Neural cell (in vitro differentiated cells): Measurements from ENCODE around the gene RBM34. TPM values are rescaled to one million over a fixed set of nuclear protein-coding genes. Genes with fewer than 3 reads are reported as not detected.

Experiments
- H2AFZ ChIP-seq: fragments of 200-600, 300-800 bp; sonication (generic), shearing (Covaris generic); 2 replicates; pipeline ENCODE4 v1.6.0; 2014; ENCODE audit warnings: low read depth, mild to moderate bottlenecking, antibody characterized with exemption, low read length, moderate library complexity
- H3F3A ChIP-seq: fragments of 200-600 bp; shearing (Covaris generic); 2 replicates; pipeline ENCODE4 v1.6.1; 2016; ENCODE audit warnings: mild to moderate bottlenecking, moderate library complexity, mixed read lengths, antibody characterized with exemption, low read length; ENCODE audit not compliant: insufficient read depth, poor library complexity, severe bottlenecking
- H3K27ac ChIP-seq: fragments of 200-600, 300-800 bp; sonication (generic), shearing (Covaris generic); 2 replicates; pipeline ENCODE4 v1.5.1; 2014; ENCODE audit warnings: mild to moderate bottlenecking, low read length, moderate library complexity
- H3K27me3 ChIP-seq: fragments of 300-800, 200-600 bp; sonication (generic), shearing (Covaris generic); 2 replicates; pipeline ENCODE4 v1.6.0; 2014; ENCODE audit warnings: mild to moderate bottlenecking, low read depth, low read length, moderate library complexity; ENCODE audit not compliant: insufficient read depth
- H3K36me3 ChIP-seq: fragments of 300-800, 200-600 bp; sonication (generic), shearing (Covaris generic); 2 replicates; pipeline ENCODE4 v1.5.1; 2014; ENCODE audit warnings: mild to moderate bottlenecking, antibody characterized with exemption, low read length, moderate library complexity; ENCODE audit not compliant: insufficient read depth
- H3K4me2 ChIP-seq: fragments of 300-800, 200-600 bp; sonication (generic), shearing (Covaris generic); 2 replicates; pipeline ENCODE4 v1.6.0; 2014; ENCODE audit warnings: mild to moderate bottlenecking, low read length
- H3K4me3 ChIP-seq: fragments of 300-800, 200-600 bp; sonication (generic), shearing (Covaris generic); 2 replicates; pipeline ENCODE4 v1.5.1; 2014; ENCODE audit warnings: mild to moderate bottlenecking, low read length, moderate library complexity
- H3K79me2 ChIP-seq: fragments of 200-600 bp; shearing (Covaris generic); replicated peaks from 2 replicates; pipeline ENCODE4 v1.6.0; 2014; ENCODE audit warnings: mild to moderate bottlenecking, low read length, moderate library complexity; ENCODE audit not compliant: insufficient read depth
- H3K9ac ChIP-seq: fragments of 300-800, 200-600 bp; sonication (generic), shearing (Covaris generic); 2 replicates; pipeline ENCODE4 v1.6.1; 2016; ENCODE audit warnings: mild to moderate bottlenecking, low read length, mixed read lengths
- H3K9me2 ChIP-seq: fragments of 200-600 bp; shearing (Covaris generic); 2 replicates; pipeline ENCODE4 v1.6.1; 2016; ENCODE audit warnings: mild to moderate bottlenecking, low read length, mixed read lengths; ENCODE audit not compliant: insufficient read depth
- H3K9me3 ChIP-seq: fragments of 200-600, 300-800 bp; sonication (generic), shearing (Covaris generic); 2 replicates; pipeline ENCODE4 v1.6.1; 2016; ENCODE audit warnings: mild to moderate bottlenecking, mixed run types, low read length, moderate library complexity, mixed read lengths
- H4K20me1 ChIP-seq: fragments of 200-600 bp; shearing (Covaris generic); 2 replicates; pipeline ENCODE4 v1.6.1; 2016; ENCODE audit warnings: mild to moderate bottlenecking, mixed run types; ENCODE audit not compliant: insufficient read depth
- EP300 ChIP-seq: fragments of 450-650 bp; conservative IDR thresholded peaks from 2 replicates; pipeline ENCODE4 v1.6.1; 2014; ENCODE audit warnings: antibody characterized with exemption, mild to moderate bottlenecking, moderate library complexity; ENCODE audit not compliant: poor library complexity, severe bottlenecking
- EZH2 ChIP-seq: fragments of 200-600, 300-800 bp; shearing (Covaris generic), sonication (generic); IDR thresholded peaks from 2 replicates; pipeline ENCODE4 v1.6.1; 2014; ENCODE audit warnings: antibody characterized with exemption, low read length, borderline replicate concordance, mild to moderate bottlenecking; ENCODE audit not compliant: insufficient read depth, poor library complexity, severe bottlenecking
- MXI1 ChIP-seq: fragments of 450-650 bp; conservative IDR thresholded peaks from 2 replicates; pipeline ENCODE4 v1.6.1; 2014; ENCODE audit warnings: antibody characterized with exemption, mild to moderate bottlenecking; ENCODE audit not compliant: poor library complexity, severe bottlenecking
- POLR2AphosphoS5 ChIP-seq: IDR thresholded peaks from 2 replicates; pipeline ENCODE4 v1.6.1; 2012
- RAD21 ChIP-seq: fragments of 450-650 bp; conservative IDR thresholded peaks from 2 replicates; pipeline ENCODE4 v1.6.1; 2014; ENCODE audit warnings: antibody characterized with exemption, mild to moderate bottlenecking, moderate library complexity
- SMC3 ChIP-seq: fragments of 450-650 bp; conservative IDR thresholded peaks from 2 replicates; pipeline ENCODE4 v1.6.1; 2014; ENCODE audit warnings: antibody characterized with exemption, mild to moderate bottlenecking, moderate library complexity; ENCODE audit not compliant: poor library complexity
- TAF1 ChIP-seq: IDR thresholded peaks from 2 replicates; pipeline ENCODE4 v1.6.1; 2012; ENCODE audit warnings: low read depth
- polyA plus RNA-seq: library from polyadenylated mRNA; depleted of rRNA; stranded (reverse); fragments of >200 nt; gene quantifications from 2 replicates; pipeline ENCODE4 v1.2.3, GENCODE V29; 2014
- TF ChIP-seq, protein P1 (sequence below): fragments of 450-650 bp; IDR thresholded peaks from 2 replicates; pipeline ENCODE4 v1.5.1; 2014; ENCODE audit warnings: antibody characterized with exemption, mild to moderate bottlenecking, moderate library complexity; ENCODE audit not compliant: poor library complexity, severe bottlenecking
- TF ChIP-seq, protein P2 (sequence below): IDR thresholded peaks from 2 replicates; pipeline ENCODE4 v1.6.1; 2012; ENCODE audit warnings: borderline replicate concordance

Gene RBM34
- polyA plus RNA-seq, 1 donor from 2014 or later, result 128 TPM

DNA sequence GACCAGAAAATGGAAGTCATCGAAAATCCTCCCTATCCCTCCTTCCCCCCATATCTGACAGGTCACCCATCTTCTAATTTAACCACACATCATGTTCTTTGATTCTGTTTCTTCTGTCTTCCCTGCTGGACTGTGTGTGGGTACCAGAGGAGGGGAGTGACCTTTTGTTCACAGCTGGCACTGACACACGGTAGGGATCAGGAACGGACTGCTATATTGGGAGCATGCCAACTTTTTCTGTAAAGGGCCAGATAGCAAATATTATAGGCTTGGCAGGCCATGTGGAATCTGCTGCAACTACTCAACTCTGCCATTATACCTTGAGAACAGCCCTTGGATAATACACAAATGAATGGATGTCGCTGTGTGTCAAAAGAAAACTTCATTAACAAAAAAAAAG is 24.9 kb downstream of the RBM34 start:
- H3F3A ChIP-seq, result no peaks in the 10 kb centered on the region
- no peak overlapping the region for H3K4me3 ChIP-seq
- H3K79me2 ChIP-seq, result no peaks in the 10 kb centered on the region
- no peak overlapping the region for H2AFZ ChIP-seq
- H3K4me2 ChIP-seq, result no peak overlapping the region
- no peaks in the 10 kb centered on the region for H3K9me3 ChIP-seq
- no peaks in the 10 kb centered on the region for H4K20me1 ChIP-seq
- no peaks in the 10 kb centered on the region for H3K27me3 ChIP-seq
- H3K27ac ChIP-seq, result no peak overlapping the region
- H3K36me3 ChIP-seq, result peaks cover 8% of the 10 kb centered on the region
- no peak overlapping the region for H3K9ac ChIP-seq
- H3K9me2 ChIP-seq, result no peaks in the 10 kb centered on the region
- TF ChIP-seq TAF1 (no peak), RAD21 (no peak), EZH2 (no peak), POLR2AphosphoS5 (no peak), SMC3 (no peak)
- TF ChIP-seq, protein P1, sequence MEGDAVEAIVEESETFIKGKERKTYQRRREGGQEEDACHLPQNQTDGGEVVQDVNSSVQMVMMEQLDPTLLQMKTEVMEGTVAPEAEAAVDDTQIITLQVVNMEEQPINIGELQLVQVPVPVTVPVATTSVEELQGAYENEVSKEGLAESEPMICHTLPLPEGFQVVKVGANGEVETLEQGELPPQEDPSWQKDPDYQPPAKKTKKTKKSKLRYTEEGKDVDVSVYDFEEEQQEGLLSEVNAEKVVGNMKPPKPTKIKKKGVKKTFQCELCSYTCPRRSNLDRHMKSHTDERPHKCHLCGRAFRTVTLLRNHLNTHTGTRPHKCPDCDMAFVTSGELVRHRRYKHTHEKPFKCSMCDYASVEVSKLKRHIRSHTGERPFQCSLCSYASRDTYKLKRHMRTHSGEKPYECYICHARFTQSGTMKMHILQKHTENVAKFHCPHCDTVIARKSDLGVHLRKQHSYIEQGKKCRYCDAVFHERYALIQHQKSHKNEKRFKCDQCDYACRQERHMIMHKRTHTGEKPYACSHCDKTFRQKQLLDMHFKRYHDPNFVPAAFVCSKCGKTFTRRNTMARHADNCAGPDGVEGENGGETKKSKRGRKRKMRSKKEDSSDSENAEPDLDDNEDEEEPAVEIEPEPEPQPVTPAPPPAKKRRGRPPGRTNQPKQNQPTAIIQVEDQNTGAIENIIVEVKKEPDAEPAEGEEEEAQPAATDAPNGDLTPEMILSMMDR, result no peak

DNA sequence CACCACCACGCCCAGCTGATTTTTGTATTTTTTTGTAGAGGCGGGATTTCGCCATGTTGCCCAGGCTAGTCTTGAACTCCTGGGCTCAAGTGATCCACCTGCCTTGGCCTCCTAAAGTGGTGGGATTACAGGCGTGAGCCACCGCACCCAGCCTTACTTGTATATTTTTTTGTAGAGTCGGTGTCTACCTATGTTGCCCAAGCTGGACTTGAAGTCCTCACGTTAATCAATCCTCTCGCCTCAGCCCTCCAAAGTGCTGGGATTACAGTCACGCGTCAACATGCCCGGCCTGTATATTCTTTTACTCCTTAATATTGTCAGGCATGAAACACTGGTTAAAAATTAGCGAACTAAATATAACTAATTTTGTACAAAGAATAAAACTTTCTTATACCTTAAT is 26.9 kb downstream of the RBM34 start:
- Histone ChIP-seq H3K79me2 (no peaks in the 10 kb centered on the region), H3K4me3 (no peak overlapping the region), H3K27me3 (no peaks in the 10 kb centered on the region), H3K27ac (no peak overlapping the region), H3K9me2 (no peaks in the 10 kb centered on the region), H3K4me2 (no peak overlapping the region), H3K9ac (no peak overlapping the region), H2AFZ (no peak overlapping the region), H4K20me1 (no peaks in the 10 kb centered on the region), H3K9me3 (no peaks in the 10 kb centered on the region), H3F3A (no peaks in the 10 kb centered on the region), H3K36me3 (peaks cover 8% of the 10 kb centered on the region)
- no peak for TF ChIP-seq POLR2AphosphoS5
- no peak for TF ChIP-seq EP300
- TF ChIP-seq MXI1, result no peak
- TF ChIP-seq SMC3, result no peak
- TF ChIP-seq EZH2, result no peak
- TF ChIP-seq RAD21, result no peak
- TF ChIP-seq, protein P1, result no peak
- TF ChIP-seq TAF1, result no peak
- TF ChIP-seq, protein P2, sequence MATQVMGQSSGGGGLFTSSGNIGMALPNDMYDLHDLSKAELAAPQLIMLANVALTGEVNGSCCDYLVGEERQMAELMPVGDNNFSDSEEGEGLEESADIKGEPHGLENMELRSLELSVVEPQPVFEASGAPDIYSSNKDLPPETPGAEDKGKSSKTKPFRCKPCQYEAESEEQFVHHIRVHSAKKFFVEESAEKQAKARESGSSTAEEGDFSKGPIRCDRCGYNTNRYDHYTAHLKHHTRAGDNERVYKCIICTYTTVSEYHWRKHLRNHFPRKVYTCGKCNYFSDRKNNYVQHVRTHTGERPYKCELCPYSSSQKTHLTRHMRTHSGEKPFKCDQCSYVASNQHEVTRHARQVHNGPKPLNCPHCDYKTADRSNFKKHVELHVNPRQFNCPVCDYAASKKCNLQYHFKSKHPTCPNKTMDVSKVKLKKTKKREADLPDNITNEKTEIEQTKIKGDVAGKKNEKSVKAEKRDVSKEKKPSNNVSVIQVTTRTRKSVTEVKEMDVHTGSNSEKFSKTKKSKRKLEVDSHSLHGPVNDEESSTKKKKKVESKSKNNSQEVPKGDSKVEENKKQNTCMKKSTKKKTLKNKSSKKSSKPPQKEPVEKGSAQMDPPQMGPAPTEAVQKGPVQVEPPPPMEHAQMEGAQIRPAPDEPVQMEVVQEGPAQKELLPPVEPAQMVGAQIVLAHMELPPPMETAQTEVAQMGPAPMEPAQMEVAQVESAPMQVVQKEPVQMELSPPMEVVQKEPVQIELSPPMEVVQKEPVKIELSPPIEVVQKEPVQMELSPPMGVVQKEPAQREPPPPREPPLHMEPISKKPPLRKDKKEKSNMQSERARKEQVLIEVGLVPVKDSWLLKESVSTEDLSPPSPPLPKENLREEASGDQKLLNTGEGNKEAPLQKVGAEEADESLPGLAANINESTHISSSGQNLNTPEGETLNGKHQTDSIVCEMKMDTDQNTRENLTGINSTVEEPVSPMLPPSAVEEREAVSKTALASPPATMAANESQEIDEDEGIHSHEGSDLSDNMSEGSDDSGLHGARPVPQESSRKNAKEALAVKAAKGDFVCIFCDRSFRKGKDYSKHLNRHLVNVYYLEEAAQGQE, result no peak
